Measurements from ENCODE around the gene HRH4. TPM values are rescaled to one million over a fixed set of nuclear protein-coding genes. Genes with fewer than 3 reads are reported as not detected.

Gene HRH4
- total and polyA plus RNA-seq, 2 donors, result 0.05 to 0.26 TPM

DNA sequence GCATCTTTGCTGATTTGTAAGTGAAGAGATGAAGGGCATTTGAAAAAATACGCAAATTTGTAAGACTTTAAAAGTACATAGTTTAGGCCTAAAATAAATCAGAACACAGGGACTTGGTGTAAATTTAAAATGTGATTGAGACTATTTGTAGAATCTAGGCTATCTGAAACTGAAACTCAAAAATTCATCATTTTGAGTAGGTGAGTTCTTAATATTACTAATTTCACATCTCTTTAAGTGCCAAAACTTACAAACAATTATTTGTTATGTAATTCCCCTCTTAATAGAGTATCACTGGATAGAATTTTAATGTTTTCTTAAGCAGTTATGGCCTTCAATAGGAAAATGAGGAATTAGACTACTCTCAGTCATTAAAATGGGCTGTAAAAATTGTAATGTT lies 14.0 kb upstream of the HRH4 start:
- Histone ChIP-seq H3K36me3 (ENCODE audit: insufficient read depth) (peaks cover 2% of the 10 kb centered on the region), H3K27ac (ENCODE audit: low read depth) (no peak overlapping the region)
- no peak for DNase-seq (ENCODE audit: extremely low spot score)

DNA sequence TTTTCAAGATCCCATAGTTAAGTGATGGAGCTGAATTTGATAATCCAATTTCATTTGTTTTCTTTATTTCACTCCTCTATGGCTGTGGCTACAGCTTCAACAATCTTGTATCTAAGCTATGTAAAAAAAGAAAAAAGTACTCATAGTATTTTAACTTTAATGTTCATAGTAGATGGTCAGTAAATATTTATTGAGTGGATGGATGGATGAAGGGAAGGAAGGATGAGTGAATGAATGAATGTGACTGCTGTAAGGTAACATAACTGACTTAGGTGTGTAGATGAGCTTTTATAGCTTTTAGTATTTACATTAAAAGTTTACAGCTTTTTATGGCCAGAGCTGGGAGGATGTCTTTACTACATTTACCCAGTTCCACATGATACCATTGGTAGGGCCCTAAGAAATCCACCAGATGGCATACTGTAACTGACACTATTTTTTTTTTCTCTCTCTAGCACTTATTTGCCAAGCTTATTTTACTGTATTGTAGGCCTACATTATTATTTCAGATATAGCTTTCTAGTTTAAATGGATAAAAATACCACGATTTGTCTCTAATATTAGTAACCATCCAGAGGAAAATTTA lies 13.4 kb upstream of the HRH4 start:
- Histone ChIP-seq H3K27ac (ENCODE audit: low read depth) (no peak overlapping the region), H3K4me1 (ENCODE audit: insufficient read depth) (no peaks in the 10 kb centered on the region), H3K36me3 (ENCODE audit: insufficient read depth) (peaks cover 2% of the 10 kb centered on the region), H3K4me3 (ENCODE audit: low read depth, low read length) (no peak overlapping the region)
- no peak for DNase-seq (ENCODE audit: extremely low spot score)
- WGBS, result 75% methylated on average over 1 of the region's 1 CpG

More for the DNA sequence above, 14.0 kb upstream of the HRH4 start:
- WGBS, result 98% methylated on average over 1 of the region's 1 CpG
- H3K4me1 ChIP-seq (ENCODE audit: insufficient read depth), result no peaks in the 10 kb centered on the region
- no peak overlapping the region for H3K4me3 ChIP-seq (ENCODE audit: low read depth, low read length)

DNA sequence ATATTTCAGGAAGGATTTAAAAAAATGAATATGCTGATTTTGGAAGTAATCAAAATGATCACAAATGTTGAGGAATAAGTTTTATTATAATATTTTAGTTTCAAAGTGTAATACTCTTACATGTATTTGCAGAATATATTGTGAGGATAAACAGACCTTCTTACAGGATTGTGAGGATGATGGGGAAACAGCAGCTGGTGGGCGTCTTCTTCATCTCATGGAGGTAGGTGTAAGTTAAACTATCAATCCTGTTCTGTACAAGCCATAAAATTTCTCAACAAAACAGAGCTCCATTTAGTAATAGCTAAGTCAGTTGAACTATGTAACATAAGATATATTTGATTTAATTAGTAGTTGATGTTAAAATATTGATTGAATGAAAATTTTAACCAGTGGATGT lies 12.5 kb upstream of the HRH4 start:
- 95% methylated on average over 1 of the region's 1 CpG for WGBS

DNA sequence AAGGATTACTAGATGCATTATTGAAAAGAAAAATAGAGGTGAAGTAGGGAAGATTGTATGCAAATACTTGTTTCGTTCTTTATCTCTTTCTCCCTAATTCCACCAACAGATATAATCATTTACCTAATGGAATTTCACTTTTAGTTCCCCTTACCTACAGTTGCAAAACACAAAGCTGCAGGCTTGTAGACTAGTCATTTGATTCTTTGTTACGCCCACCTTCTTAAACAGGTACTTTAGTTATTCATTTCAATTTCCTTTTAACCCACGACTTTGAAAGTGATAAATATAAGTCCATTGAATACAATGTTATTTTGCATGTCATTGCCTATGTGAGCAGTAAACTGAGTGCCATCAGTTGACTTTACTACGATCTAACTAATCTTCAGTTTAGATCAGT lies 3.9 kb upstream of the HRH4 start:
- no peaks in the 10 kb centered on the region for H3K4me1 ChIP-seq (ENCODE audit: insufficient read depth)
- no peak overlapping the region for H3K27ac ChIP-seq (ENCODE audit: low read depth)
- no peak for DNase-seq (ENCODE audit: extremely low spot score)
- 92% methylated on average over 4 of the region's 4 CpGs for WGBS
- H3K36me3 ChIP-seq (ENCODE audit: insufficient read depth), result no peaks in the 10 kb centered on the region
- H3K4me3 ChIP-seq (ENCODE audit: low read depth, low read length), result no peak overlapping the region

More for the DNA sequence above, 12.5 kb upstream of the HRH4 start:
- H3K4me1 ChIP-seq (ENCODE audit: insufficient read depth), result no peaks in the 10 kb centered on the region
- H3K27ac ChIP-seq (ENCODE audit: low read depth), result no peak overlapping the region
- DNase-seq (ENCODE audit: extremely low spot score), result no peak
- H3K4me3 ChIP-seq (ENCODE audit: low read depth, low read length), result no peak overlapping the region
- peaks cover 2% of the 10 kb centered on the region for H3K36me3 ChIP-seq (ENCODE audit: insufficient read depth)

DNA sequence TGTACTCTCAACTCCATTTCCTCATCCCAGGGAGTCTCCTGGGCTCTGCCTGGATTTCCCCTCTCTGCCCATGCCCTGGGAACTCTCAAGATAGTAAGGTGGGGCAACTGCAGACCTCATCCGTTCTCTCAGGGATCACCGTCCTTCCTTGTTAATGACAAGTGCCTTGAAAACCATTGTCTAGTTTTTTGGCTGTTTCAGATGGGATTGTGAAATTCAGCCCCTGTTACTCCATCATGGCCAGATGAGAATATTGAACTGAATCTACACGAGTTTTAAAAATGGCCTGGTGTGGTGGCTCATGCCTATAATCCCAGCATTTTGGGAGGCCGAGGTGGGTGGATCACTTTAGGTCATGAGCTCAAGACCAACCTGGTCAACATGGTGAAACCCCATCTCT lies 665 bp upstream of the HRH4 start:
- Histone ChIP-seq H3K36me3 (ENCODE audit: insufficient read depth) (no peaks in the 10 kb centered on the region), H3K4me1 (ENCODE audit: insufficient read depth) (no peaks in the 10 kb centered on the region), H3K4me3 (ENCODE audit: low read depth, low read length) (no peak overlapping the region), H3K27ac (ENCODE audit: low read depth) (no peak overlapping the region)
- no peak for DNase-seq (ENCODE audit: extremely low spot score)
- 95% methylated on average over 4 of the region's 4 CpGs for WGBS

DNA sequence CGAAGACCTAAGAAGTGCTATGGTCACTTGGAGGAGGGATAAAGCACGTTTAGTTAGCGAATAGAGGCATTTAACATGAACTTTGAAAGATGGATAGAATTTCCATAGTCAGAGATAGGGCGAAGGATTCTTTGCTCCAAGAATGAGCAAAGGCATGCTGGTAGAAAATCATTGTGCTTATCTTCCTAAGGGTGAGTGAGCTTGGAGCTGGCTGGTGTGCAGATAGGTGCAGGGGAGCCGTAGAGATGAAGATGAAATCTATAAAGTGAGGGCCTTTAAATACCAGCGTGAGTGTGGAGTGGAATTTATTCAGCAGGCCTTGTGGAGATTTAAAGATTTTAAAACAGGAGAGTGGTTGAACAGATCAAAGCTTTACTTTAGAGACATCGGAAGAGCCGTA lies 1.6 kb downstream of the HRH4 start:
- Histone ChIP-seq H3K4me1 (ENCODE audit: insufficient read depth) (no peaks in the 10 kb centered on the region), H3K4me3 (ENCODE audit: low read depth, low read length) (no peak overlapping the region), H3K27ac (ENCODE audit: low read depth) (no peak overlapping the region), H3K36me3 (ENCODE audit: insufficient read depth) (no peaks in the 10 kb centered on the region)
- 82% methylated on average over 8 of the region's 8 CpGs for WGBS
- no peak for DNase-seq (ENCODE audit: extremely low spot score)

DNA sequence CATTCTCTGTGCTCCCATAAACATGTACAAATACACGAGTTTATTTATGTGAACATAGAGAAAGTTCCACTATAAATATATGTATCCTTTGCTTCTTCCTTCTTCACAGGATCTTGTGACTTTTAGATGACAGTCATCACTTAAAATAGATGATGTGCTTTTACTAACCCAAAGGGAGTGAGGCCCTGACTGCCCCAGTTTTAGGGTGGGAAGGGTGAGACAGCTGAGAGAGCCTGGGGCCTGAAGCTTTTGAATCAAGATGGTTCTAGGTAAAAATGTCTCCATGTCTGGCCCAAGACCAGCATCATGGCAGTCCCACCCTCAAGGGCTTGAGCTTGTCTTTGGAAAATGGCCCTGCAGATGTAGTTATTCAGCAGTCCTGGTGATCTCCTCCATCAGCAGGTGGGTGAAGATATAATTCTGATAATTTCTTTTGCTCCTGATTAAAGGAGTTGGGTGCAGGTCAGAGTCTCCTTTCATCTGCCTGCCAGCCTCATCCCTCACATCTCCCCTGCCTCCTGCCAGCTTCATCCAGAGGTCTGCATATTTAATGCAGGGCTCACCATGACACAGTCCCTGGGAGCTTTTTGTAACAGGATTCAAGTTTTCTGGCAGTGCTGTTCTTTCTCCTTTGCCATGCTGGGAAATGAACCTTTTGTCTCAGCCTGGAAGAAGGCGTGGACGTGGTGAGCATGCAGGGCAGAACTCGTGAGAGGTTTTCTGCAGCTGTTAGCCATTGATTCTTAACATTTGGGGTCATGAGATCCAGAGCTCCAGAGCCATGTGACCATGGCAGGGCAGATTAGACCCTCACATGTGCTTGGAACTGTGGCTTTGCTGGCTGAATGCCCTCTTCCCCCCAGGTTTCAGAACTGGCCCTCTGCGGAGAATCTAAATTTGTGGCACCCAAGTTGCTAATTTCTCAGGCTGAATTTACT lies 2.7 kb downstream of the HRH4 start:
- WGBS, result 78% methylated on average over 5 of the region's 5 CpGs
- no peaks in the 10 kb centered on the region for H3K4me1 ChIP-seq (ENCODE audit: insufficient read depth)
- no peak for DNase-seq (ENCODE audit: extremely low spot score)
- H3K36me3 ChIP-seq (ENCODE audit: insufficient read depth), result no peaks in the 10 kb centered on the region
- no peak overlapping the region for H3K27ac ChIP-seq (ENCODE audit: low read depth)
- no peak overlapping the region for H3K4me3 ChIP-seq (ENCODE audit: low read depth, low read length)

DNA sequence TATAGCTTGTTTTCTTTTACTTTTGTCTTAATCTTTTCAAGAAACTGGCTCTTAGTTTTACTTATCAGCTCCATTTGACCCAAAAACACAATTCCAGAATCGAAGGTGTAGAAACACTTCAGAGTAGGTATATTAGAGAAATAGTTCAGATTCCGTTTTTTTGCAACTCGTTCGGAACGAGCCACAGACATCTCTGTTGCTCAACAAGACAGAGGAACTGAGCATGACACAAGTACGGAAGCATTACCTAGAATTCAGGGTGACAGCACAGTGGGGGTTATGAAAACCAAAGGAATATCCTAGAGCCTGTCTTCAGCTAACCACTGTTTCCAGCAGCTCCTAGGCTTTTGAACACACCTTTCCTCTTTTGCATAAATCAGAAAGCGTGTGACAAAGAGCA lies 5.0 kb downstream of the HRH4 start:
- H3K27ac ChIP-seq (ENCODE audit: low read depth), result no peak overlapping the region
- DNase-seq (ENCODE audit: extremely low spot score), result no peak
- no peak overlapping the region for H3K4me3 ChIP-seq (ENCODE audit: low read depth, low read length)
- no peaks in the 10 kb centered on the region for H3K36me3 ChIP-seq (ENCODE audit: insufficient read depth)
- 85% methylated on average over 7 of the region's 7 CpGs for WGBS
- no peaks in the 10 kb centered on the region for H3K4me1 ChIP-seq (ENCODE audit: insufficient read depth)

DNA sequence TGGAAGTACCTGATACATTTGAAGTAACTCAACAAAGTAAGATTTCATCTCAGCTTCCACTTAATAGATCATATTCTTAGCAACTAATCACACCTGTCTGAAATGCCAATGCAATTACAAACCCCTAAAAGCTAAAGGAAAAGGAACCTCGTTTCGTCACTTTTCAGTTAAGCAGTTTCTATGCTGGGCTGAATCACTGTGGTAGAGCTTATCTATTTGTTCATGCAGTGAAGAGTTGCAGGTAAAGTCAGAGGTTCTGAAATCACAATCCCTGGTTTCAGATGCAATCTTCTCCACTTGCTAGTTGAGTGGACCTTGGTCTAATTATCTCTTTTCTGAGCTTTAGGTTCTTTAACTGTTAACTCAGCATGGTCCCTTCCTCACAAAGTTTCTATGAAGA lies 6.3 kb downstream of the HRH4 start:
- DNase-seq (ENCODE audit: extremely low spot score), result no peak
- Histone ChIP-seq H3K27ac (ENCODE audit: low read depth) (no peak overlapping the region), H3K4me1 (ENCODE audit: insufficient read depth) (no peaks in the 10 kb centered on the region), H3K4me3 (ENCODE audit: low read depth, low read length) (no peak overlapping the region), H3K36me3 (ENCODE audit: insufficient read depth) (no peaks in the 10 kb centered on the region)
- 77% methylated on average over 2 of the region's 2 CpGs for WGBS

DNA sequence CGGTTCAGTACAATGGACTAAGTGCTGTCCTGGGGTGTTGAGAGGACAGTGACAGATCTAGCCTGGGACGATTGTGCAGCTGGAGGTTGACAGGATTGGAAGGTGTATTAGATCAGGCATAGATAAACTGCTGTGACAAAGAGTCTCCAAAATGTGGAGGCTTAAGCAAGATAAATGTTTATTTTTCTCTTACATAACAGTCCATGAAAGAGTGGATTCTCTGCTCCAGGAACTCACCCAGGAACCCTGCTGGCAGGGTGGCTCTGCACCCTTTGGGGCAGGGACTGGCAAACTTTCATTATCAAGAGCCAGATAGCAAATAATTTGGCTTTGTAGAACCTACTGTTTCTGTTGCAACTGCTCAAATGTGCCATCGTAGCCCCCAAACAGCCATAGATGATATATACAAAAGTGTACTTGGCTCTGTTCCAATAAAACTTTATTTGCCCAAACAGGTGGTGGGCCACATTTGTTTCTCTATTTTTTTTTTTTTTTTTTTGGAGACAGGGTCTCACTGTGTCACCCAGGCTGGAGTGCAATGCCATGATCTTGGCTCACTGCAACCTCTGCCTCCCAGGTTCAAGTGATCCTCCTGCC lies 9.7 kb downstream of the HRH4 start:
- H3K27ac ChIP-seq (ENCODE audit: low read depth), result no peak overlapping the region
- no peak overlapping the region for H3K4me3 ChIP-seq (ENCODE audit: low read depth, low read length)
- H3K36me3 ChIP-seq (ENCODE audit: insufficient read depth), result no peaks in the 10 kb centered on the region
- H3K4me1 ChIP-seq (ENCODE audit: insufficient read depth), result no peaks in the 10 kb centered on the region
- WGBS, result 64% methylated on average over 3 of the region's 3 CpGs
- DNase-seq (ENCODE audit: extremely low spot score), result no peak

DNA sequence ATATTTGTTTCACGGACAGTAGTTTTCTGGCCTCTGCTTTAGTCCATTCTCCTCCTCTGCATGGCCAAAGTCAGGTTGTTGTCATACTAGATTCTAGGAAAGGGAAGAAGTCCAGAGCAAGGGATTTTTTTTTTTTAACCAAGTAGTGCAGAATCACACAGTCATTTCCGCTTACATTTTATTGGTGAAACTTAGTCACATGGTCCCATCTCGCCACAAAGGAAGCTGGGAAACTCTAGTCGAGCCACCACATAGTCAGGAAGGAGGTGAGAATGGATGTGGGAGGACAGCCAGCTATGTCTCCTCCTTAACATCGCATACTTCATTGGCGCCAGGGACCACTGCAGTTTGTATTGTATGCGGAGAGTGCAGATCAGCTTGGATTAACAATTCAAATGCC lies 10.4 kb downstream of the HRH4 start:
- no peak overlapping the region for H3K4me3 ChIP-seq (ENCODE audit: low read depth, low read length)
- 92% methylated on average over 7 of the region's 7 CpGs for WGBS
- DNase-seq (ENCODE audit: extremely low spot score), result no peak
- H3K4me1 ChIP-seq (ENCODE audit: insufficient read depth), result no peaks in the 10 kb centered on the region
- H3K27ac ChIP-seq (ENCODE audit: low read depth), result no peak overlapping the region
- no peaks in the 10 kb centered on the region for H3K36me3 ChIP-seq (ENCODE audit: insufficient read depth)

DNA sequence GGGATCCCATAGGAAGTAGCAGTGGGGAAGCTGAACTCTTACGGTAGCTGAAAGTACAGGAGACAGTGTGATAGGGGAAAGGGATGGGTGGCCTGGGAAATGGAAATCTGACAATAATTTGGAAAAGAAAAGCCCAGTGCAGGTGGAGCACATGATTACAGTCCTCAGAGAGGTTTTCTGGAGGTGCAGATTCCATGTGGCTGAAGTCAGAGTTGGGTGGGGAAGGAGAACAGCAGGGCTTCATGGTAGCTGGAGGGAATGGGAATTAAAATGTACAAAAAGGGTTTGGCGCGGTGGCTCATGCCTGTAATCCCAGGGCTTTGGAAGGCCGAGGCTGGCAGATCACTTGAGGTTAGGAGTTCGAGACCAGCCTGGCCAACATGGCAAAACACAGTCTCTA lies 12.2 kb downstream of the HRH4 start:
- DNase-seq (ENCODE audit: extremely low spot score), result no peak
- WGBS, result 91% methylated on average over 5 of the region's 5 CpGs
- no peaks in the 10 kb centered on the region for H3K4me1 ChIP-seq (ENCODE audit: insufficient read depth)
- H3K4me3 ChIP-seq (ENCODE audit: low read depth, low read length), result no peak overlapping the region
- H3K27ac ChIP-seq (ENCODE audit: low read depth), result no peak overlapping the region
- H3K36me3 ChIP-seq (ENCODE audit: insufficient read depth), result no peaks in the 10 kb centered on the region

DNA sequence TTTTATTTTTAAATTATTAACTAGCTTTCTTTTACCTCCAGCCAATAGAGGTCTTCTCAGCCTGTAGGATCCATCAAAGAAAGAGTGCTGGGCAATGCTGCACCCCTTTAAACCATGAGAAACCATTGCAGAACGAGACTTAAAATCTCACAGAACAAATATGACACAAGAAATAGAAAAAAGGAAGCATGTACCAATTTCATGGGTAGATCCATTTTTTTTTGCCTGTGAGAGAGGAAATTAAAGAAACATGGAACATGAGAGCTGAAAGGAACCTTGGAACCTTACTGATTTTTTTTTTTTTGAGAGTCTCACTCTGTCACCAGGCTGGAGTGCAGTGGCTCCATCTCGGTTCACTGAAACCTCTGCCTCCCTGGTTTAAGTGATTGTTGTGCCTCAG lies 14.0 kb downstream of the HRH4 start:
- no peak overlapping the region for H3K27ac ChIP-seq (ENCODE audit: low read depth)
- no peaks in the 10 kb centered on the region for H3K36me3 ChIP-seq (ENCODE audit: insufficient read depth)
- 76% methylated on average over 2 of the region's 2 CpGs for WGBS
- no peaks in the 10 kb centered on the region for H3K4me1 ChIP-seq (ENCODE audit: insufficient read depth)
- DNase-seq (ENCODE audit: extremely low spot score), result no peak
- H3K4me3 ChIP-seq (ENCODE audit: low read depth, low read length), result no peak overlapping the region

All from urinary bladder (tissue), 4 donors.